ENCODE data around the gene ASCL5.

The ASCL5 gene

GRCh38 chr1:201153474-201154388 is 26.7 kb upstream of the ASCL5 start:
- DNase-seq (ENCODE audit: low spot score): no peak

- DNase-seq (ENCODE audit: low spot score): no peak
These were observed 22.4 kb upstream of the ASCL5 start for GRCh38 chr1:201149400-201149799.

GRCh38 chr1:201147396-201148015 is 20.5 kb upstream of the ASCL5 start:
- no peak for DNase-seq (ENCODE audit: low spot score)

- DNase-seq (ENCODE audit: low spot score): no peak
These were observed 19.8 kb upstream of the ASCL5 start for GRCh38 chr1:201146626-201147390.

- DNase-seq (ENCODE audit: low spot score): no peak
These were observed 18.8 kb upstream of the ASCL5 start for GRCh38 chr1:201145816-201146215.

GRCh38 chr1:201145132-201145531 is 18.1 kb upstream of the ASCL5 start:
- no peak for DNase-seq (ENCODE audit: low spot score)

- no peak for DNase-seq (ENCODE audit: low spot score)
These were observed 17.7 kb upstream of the ASCL5 start for GRCh38 chr1:201144701-201145100.

GRCh38 chr1:201143726-201144635 is 17.0 kb upstream of the ASCL5 start:
- DNase-seq (ENCODE audit: low spot score): peak; percentile 22

- DNase-seq (ENCODE audit: low spot score): no peak
These were observed 16.1 kb upstream of the ASCL5 start for GRCh38 chr1:201142849-201143725.

- DNase-seq (ENCODE audit: low spot score): no peak
These were observed 15.2 kb upstream of the ASCL5 start for GRCh38 chr1:201142011-201142848.

- no peak for DNase-seq (ENCODE audit: low spot score)
These were observed 14.4 kb upstream of the ASCL5 start for GRCh38 chr1:201141418-201141817.

GRCh38 chr1:201140941-201141260 is 13.9 kb upstream of the ASCL5 start:
- no peak for DNase-seq (ENCODE audit: low spot score)

- no peak for DNase-seq (ENCODE audit: low spot score)
These were observed 13.4 kb upstream of the ASCL5 start for GRCh38 chr1:201140235-201140940.

- no peak for DNase-seq (ENCODE audit: low spot score)
These were observed 12.8 kb upstream of the ASCL5 start for GRCh38 chr1:201139756-201140155.

- no peak for DNase-seq (ENCODE audit: low spot score)
These were observed 12.3 kb upstream of the ASCL5 start for GRCh38 chr1:201139306-201139705.

GRCh38 chr1:201138311-201138840 is 11.4 kb upstream of the ASCL5 start:
- peak; percentile 19 for DNase-seq (ENCODE audit: low spot score)

- DNase-seq (ENCODE audit: low spot score): peak; percentile 75
These were observed 10.8 kb upstream of the ASCL5 start for GRCh38 chr1:201137579-201138310.

- DNase-seq (ENCODE audit: low spot score): no peak
These were observed 10.0 kb upstream of the ASCL5 start for GRCh38 chr1:201137024-201137392.

Data from pons (tissue), 1 donor.